Measurements from ENCODE around the gene FRMPD4. TPM values are rescaled to one million over a fixed set of nuclear protein-coding genes. Genes with fewer than 3 reads are reported as not detected.

FRMPD4 gene
- total and polyA plus RNA-seq, 10 of the 15 experiments (the other 5 are each of a cell fraction or from before 2014, with no cell fraction given): not detected

GRCh38 chrX:12400218-12400617 lies 261.9 kb downstream of the FRMPD4 start:
- Histone ChIP-seq H3K9me3 (replicated peaks; ENCODE audit: control insufficient read depth, insufficient read depth, low read length) (no peaks in the 10 kb centered on the region), H4K20me1 (ENCODE audit: control insufficient read depth, insufficient read depth) (no peaks in the 10 kb centered on the region), H3K9ac (ENCODE audit: control insufficient read depth, insufficient read depth, low read length) (no peak overlapping the region), H3K27me3 (replicated peaks in 1 of 2; ENCODE audit: control insufficient read depth in 2 of 2, insufficient read depth in 2 of 2, low read length in 1 of 2) (no peaks in the 10 kb centered on the region), H3K36me3 (ENCODE audit: control insufficient read depth in 2 of 2, insufficient read depth in 2 of 2, low read length in 1 of 2) (no peaks in the 10 kb centered on the region), H3K4me3 (no peak overlapping the region), H3K4me1 (ENCODE audit: control insufficient read depth, insufficient read depth, low read length) (no peaks in the 10 kb centered on the region), H3K27ac (ENCODE audit: control insufficient read depth, insufficient read depth) (no peak overlapping the region), H3K4me2 (ENCODE audit: control insufficient read depth, insufficient read depth) (no peak overlapping the region), H2AFZ (ENCODE audit: control insufficient read depth, low read depth, low read length) (no peak overlapping the region), H3K79me2 (ENCODE audit: control insufficient read depth, insufficient read depth, low read length) (no peaks in the 10 kb centered on the region)
- in situ Hi-C loops (cut with MboI) (no loop called here), intact Hi-C loops (cut with micrococcal nuclease; ENCODE audit: unreplicated experiment) (no loop called here)
- BruUV-seq (replicated peaks): no TSS peak
- RAD21 ChIA-PET (ENCODE audit: unreplicated experiment): no interaction called here
- SMC1A ChIA-PET (ENCODE audit: uncharacterized antibody, unreplicated experiment): no interaction called here
- no peak for TF ChIP-seq MAX (IDR thresholded peaks at IDR 0.05; ENCODE audit: low read depth, low read length)
- no peak for TF ChIP-seq RAD51 (IDR thresholded peaks at IDR 0.05)
- TF ChIP-seq POLR2AphosphoS2 (IDR thresholded peaks at IDR 0.05; ENCODE audit: low read depth, low read length): no peak
- no peak for TF ChIP-seq SMC3 (IDR thresholded peaks at IDR 0.05; ENCODE audit: borderline replicate concordance, low read length)
- no peak for TF ChIP-seq SRF (IDR thresholded peaks at IDR 0.05; ENCODE audit: low read depth in 2 of 2, low read length in 2 of 2)
- no peak for TF ChIP-seq SUPT20H (IDR thresholded peaks at IDR 0.05; ENCODE audit: borderline replicate concordance, control insufficient read depth, low read depth, low read length)
- TF ChIP-seq RELA (IDR thresholded peaks at IDR 0.05; ENCODE audit: borderline replicate concordance, partially characterized antibody): no peak
- DNase-seq (ENCODE audit: low read depth, low spot score) (no peak), FAIRE-seq (no peak), ATAC-seq (no peak)
- POLR2A ChIA-PET: no interaction called here
- WGBS (ENCODE audit: insufficient coverage, insufficient replicate concordance, low lambda C conversion rate, missing lambda C conversion rate): 27% methylated on average over 4 of the region's 4 CpGs
- CTCF ChIA-PET: no interaction called here

GRCh38 chrX:12401252-12401651 lies 263.0 kb downstream of the FRMPD4 start:
- Histone ChIP-seq H3K4me2 (ENCODE audit: control insufficient read depth, insufficient read depth) (no peak overlapping the region), H4K20me1 (ENCODE audit: control insufficient read depth, insufficient read depth) (no peaks in the 10 kb centered on the region), H3K27ac (ENCODE audit: control insufficient read depth, insufficient read depth) (no peak overlapping the region), H3K79me2 (ENCODE audit: control insufficient read depth, insufficient read depth, low read length) (no peaks in the 10 kb centered on the region), H3K9ac (ENCODE audit: control insufficient read depth, insufficient read depth, low read length) (no peak overlapping the region), H3K27me3 (replicated peaks in 1 of 2; ENCODE audit: control insufficient read depth in 2 of 2, insufficient read depth in 2 of 2, low read length in 1 of 2) (no peaks in the 10 kb centered on the region), H3K4me3 (no peak overlapping the region), H2AFZ (ENCODE audit: control insufficient read depth, low read depth, low read length) (no peak overlapping the region), H3K36me3 (ENCODE audit: control insufficient read depth in 2 of 2, insufficient read depth in 2 of 2, low read length in 1 of 2) (no peaks in the 10 kb centered on the region), H3K9me3 (replicated peaks; ENCODE audit: control insufficient read depth, insufficient read depth, low read length) (no peaks in the 10 kb centered on the region), H3K4me1 (ENCODE audit: control insufficient read depth, insufficient read depth, low read length) (no peaks in the 10 kb centered on the region)
- in situ Hi-C loops (cut with MboI): no loop called here
- TF ChIP-seq CTCF (IDR thresholded peaks at IDR 0.05 in 2 of 3, conservative IDR thresholded peaks at IDR 0.05 in 1 of 3; ENCODE audit: control insufficient read depth in 2 of 3, extremely low read depth in 1 of 3, insufficient read depth in 1 of 3, low read depth in 3 of 3, low read length in 3 of 3) (no peak), DPF2 (IDR thresholded peaks at IDR 0.05) (no peak), TCF7 (IDR thresholded peaks at IDR 0.05; ENCODE audit: borderline replicate concordance) (no peak), MTA3 (IDR thresholded peaks at IDR 0.05; ENCODE audit: borderline replicate concordance, low read length) (no peak), IKZF2 (IDR thresholded peaks at IDR 0.05) (no peak), ZSCAN29 (IDR thresholded peaks at IDR 0.05) (no peak), ZZZ3 (IDR thresholded peaks at IDR 0.05; ENCODE audit: control insufficient read depth, insufficient read length, low read depth) (no peak), CHD2 (IDR thresholded peaks at IDR 0.05; ENCODE audit: borderline replicate concordance, low read depth, low read length) (no peak)
- intact Hi-C loops (cut with micrococcal nuclease; ENCODE audit: unreplicated experiment): no loop called here
- FAIRE-seq: no peak
- BruUV-seq (replicated peaks): no TSS peak
- DNase-seq (ENCODE audit: low read depth, low spot score): no peak
- ChIA-PET SMC1A (ENCODE audit: uncharacterized antibody, unreplicated experiment) (no interaction called here), CTCF (no interaction called here), POLR2A (no interaction called here), RAD21 (ENCODE audit: unreplicated experiment) (no interaction called here)
- 20% methylated on average over 1 of the region's 1 CpG for WGBS (ENCODE audit: insufficient coverage, insufficient replicate concordance, low lambda C conversion rate, missing lambda C conversion rate)
- no peak for ATAC-seq

Data from GM12878 (cell line).